OCI-LY3 (cell line): ENCODE measurements around the gene GADD45GIP1.

Source experiments
- CTCF ChIP-seq: fragments of 200-600, 300-600 bp; sonication (generic); IDR thresholded peaks from 2 replicates; pipeline ENCODE4 v1.5.1; 2014; ENCODE audit warnings: antibody characterized with exemption, low read length, low read depth
- EZH2phosphoT487 ChIP-seq: fragments of 200-600 bp; shearing (Covaris generic); IDR thresholded peaks from 2 replicates; pipeline ENCODE4 v1.6.1; 2018; ENCODE audit warnings: antibody characterized with exemption, mixed run types, low read depth

GRCh38 chr19:12955996-12956395, 1.0 kb downstream of the GADD45GIP1 start:
- TF ChIP-seq CTCF (no peak), EZH2phosphoT487 (no peak)
